Measurements from ENCODE around the gene GDAP1L1.

DNA sequence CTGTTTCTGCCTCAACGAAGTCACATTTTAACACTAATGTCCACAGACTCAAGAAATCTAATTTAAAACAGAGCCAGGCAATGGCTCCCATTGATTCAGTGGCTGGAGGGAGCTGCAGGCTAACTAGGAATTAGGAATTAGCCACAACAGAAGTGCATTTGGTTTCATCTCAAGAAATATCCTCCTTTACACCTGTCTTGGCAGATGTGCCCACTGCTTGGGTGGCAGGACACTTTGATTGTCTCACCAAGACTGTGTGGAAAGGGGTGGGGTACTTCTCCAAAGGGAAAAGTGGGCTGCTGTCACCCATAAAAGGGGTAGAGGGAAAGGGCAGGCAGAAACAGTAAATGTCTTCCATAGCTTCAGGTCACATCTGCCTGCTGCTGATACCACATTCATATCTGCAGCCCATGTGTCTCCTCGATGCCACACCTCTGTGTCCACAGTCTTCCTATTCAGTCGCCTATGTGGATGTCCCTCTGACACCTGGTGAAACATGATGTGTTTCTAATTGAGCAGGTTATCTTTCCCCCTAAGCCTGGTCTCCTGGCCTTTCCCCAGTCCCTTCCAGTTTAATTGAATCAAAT, 25.6 kb upstream of the GDAP1L1 start:
- TF ChIP-seq, protein P1, sequence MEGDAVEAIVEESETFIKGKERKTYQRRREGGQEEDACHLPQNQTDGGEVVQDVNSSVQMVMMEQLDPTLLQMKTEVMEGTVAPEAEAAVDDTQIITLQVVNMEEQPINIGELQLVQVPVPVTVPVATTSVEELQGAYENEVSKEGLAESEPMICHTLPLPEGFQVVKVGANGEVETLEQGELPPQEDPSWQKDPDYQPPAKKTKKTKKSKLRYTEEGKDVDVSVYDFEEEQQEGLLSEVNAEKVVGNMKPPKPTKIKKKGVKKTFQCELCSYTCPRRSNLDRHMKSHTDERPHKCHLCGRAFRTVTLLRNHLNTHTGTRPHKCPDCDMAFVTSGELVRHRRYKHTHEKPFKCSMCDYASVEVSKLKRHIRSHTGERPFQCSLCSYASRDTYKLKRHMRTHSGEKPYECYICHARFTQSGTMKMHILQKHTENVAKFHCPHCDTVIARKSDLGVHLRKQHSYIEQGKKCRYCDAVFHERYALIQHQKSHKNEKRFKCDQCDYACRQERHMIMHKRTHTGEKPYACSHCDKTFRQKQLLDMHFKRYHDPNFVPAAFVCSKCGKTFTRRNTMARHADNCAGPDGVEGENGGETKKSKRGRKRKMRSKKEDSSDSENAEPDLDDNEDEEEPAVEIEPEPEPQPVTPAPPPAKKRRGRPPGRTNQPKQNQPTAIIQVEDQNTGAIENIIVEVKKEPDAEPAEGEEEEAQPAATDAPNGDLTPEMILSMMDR (IDR thresholded peaks at IDR 0.05) = no peak
- TF ChIP-seq POLR2A (IDR thresholded peaks at IDR 0.05) (no peak), POLR2AphosphoS5 (IDR thresholded peaks at IDR 0.05) (no peak)
